Astrocyte (in vitro differentiated cells and primary cell): ENCODE results near the gene FNDC3B. TPM values are rescaled to one million over a fixed set of nuclear protein-coding genes. Genes with fewer than 3 reads are reported as not detected.

ENCODE experiments used
- DNase-seq: peaks from one replicate; pipeline ENCODE4 v3.0.0-alpha.2; 2010; ENCODE audit warnings: low read depth
- FAIRE-seq: peaks from 2 replicates; lab custom pipeline; 2011; peaks lifted over from hg19 to GRCh38; lab: Jason Lieb, UNC
- H2AFZ ChIP-seq: 2 replicates; pipeline ENCODE4 v1.6.0; 2012; ENCODE audit warnings: low read depth, low read length, inconsistent platforms
- H3K27ac ChIP-seq: 2 replicates; pipeline ENCODE4 v1.5.1; 2011; ENCODE audit warnings: low read depth, low read length, inconsistent platforms
- H3K27me3 ChIP-seq: 2 replicates; pipeline ENCODE4 v1.6.0; 2011; ENCODE audit warnings: low read length, inconsistent platforms; ENCODE audit not compliant: insufficient read depth
- H3K36me3 ChIP-seq: 2 replicates; pipeline ENCODE4 v1.5.1; 2011; ENCODE audit warnings: low read length, inconsistent platforms; ENCODE audit not compliant: insufficient read depth
- H3K4me1 ChIP-seq: 2 replicates; pipeline ENCODE4 v1.5.1; 2011; ENCODE audit warnings: low read length, inconsistent platforms; ENCODE audit not compliant: insufficient read depth
- H3K4me2 ChIP-seq: 2 replicates; pipeline ENCODE4 v1.6.0; 2012; ENCODE audit warnings: low read length, inconsistent platforms
- H3K4me3 ChIP-seq: 2 replicates; pipeline ENCODE4 v1.5.1; 2011; ENCODE audit warnings: low read depth, mild to moderate bottlenecking, low read length, inconsistent platforms; ENCODE audit not compliant: insufficient read depth
- H3K79me2 ChIP-seq: 2 replicates; pipeline ENCODE4 v1.6.0; 2012; ENCODE audit warnings: mild to moderate bottlenecking, low read length, inconsistent platforms; ENCODE audit not compliant: insufficient read depth
- H3K9ac ChIP-seq: 2 replicates; pipeline ENCODE4 v1.6.0; 2012; ENCODE audit warnings: mild to moderate bottlenecking, low read length, inconsistent platforms
- H3K9me3 ChIP-seq: 2 replicates; pipeline ENCODE4 v1.5.1; 2012; ENCODE audit warnings: low read depth, mild to moderate bottlenecking, low read length, inconsistent platforms; ENCODE audit not compliant: insufficient read depth
- H4K20me1 ChIP-seq: 2 replicates; pipeline ENCODE4 v1.6.0; 2012; ENCODE audit warnings: low read length, inconsistent platforms; ENCODE audit not compliant: insufficient read depth
- H3K27ac Mint-ChIP-seq: one replicate; pipeline ENCODE4 v1.8.0; 2021; ENCODE audit warnings: mild to moderate bottlenecking, mixed read lengths; ENCODE audit not compliant: unreplicated experiment
- H3K27me3 Mint-ChIP-seq: one replicate; pipeline ENCODE4 v1.8.0; 2021; ENCODE audit warnings: low read depth, mixed read lengths; ENCODE audit not compliant: unreplicated experiment
- H3K36me3 Mint-ChIP-seq: one replicate; pipeline ENCODE4 v1.8.0; 2021; ENCODE audit warnings: low read depth, mixed read lengths; ENCODE audit not compliant: unreplicated experiment
- H3K4me1 Mint-ChIP-seq: one replicate; pipeline ENCODE4 v1.8.0; 2021; ENCODE audit warnings: low read depth, mixed read lengths; ENCODE audit not compliant: unreplicated experiment
- H3K4me3 Mint-ChIP-seq: one replicate; pipeline ENCODE4 v1.8.0; 2021; ENCODE audit warnings: mild to moderate bottlenecking, moderate library complexity, mixed read lengths; ENCODE audit not compliant: unreplicated experiment
- H3K9me3 Mint-ChIP-seq: one replicate; pipeline ENCODE4 v1.8.0; 2021; ENCODE audit warnings: mild to moderate bottlenecking, mixed read lengths; ENCODE audit not compliant: unreplicated experiment
- EZH2 ChIP-seq: IDR thresholded peaks from 2 replicates; pipeline ENCODE4 v1.6.1; 2012; ENCODE audit warnings: mild to moderate bottlenecking, low read length, inconsistent platforms; ENCODE audit not compliant: insufficient read depth
- total RNA-seq: library from RNA; stranded (reverse); gene quantifications from 2 replicates; pipeline ENCODE4 v1.2.1, GENCODE V29; 2021
- TF ChIP-seq, protein P1 (sequence below): IDR thresholded peaks from 2 replicates; pipeline ENCODE4 v1.5.1; 2011; ENCODE audit warnings: low read depth, mild to moderate bottlenecking, inconsistent platforms, low read length, moderate library complexity; ENCODE audit not compliant: insufficient read depth

The FNDC3B gene
- total RNA-seq, 1 donor from 2014 or later, result 327 TPM

DNA sequence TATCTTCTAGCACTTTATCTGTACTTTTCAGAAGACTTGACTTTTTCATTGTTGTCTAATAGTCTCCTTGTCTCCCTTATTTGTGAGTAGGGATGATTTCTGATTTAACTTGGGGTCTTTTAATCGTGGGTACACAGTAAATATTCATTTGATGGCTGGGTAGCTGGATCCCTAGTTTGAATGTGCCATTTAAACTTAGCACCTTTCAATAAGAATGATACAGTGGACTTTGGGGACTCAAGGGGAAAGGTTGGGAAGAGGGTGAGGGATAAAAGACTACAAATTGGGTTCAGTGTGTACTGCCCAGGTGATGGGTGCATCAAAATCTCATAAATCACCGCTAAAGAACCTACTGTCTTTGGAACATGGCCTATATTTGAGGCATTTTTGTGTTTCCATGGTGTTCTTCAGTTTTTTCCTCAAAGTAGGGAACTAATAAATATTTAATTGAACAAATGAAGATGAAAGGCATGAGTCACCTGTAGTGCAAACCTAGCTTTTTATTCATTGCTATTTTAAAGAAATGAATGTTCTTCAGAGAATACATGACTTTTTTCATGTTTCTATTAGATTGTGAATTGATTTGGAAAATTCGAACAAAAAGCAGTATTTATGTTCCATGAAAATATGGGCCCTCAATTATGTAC is 12.1 kb downstream of the FNDC3B start:
- no peak overlapping the region for H2AFZ ChIP-seq
- peaks cover 98% of the 10 kb centered on the region for H3K79me2 ChIP-seq
- FAIRE-seq (no peak), DNase-seq (no peak)
- peaks cover 3% of the 10 kb centered on the region for H3K4me1 ChIP-seq
- Mint-ChIP-seq H3K4me1 (peaks cover 50% of the 10 kb centered on the region), H3K27ac (no peak overlapping the region), H3K9me3 (no peaks in the 10 kb centered on the region), H3K27me3 (no peaks in the 10 kb centered on the region), H3K36me3 (peaks cover 27% of the 10 kb centered on the region), H3K4me3 (no peak overlapping the region)
- no peak overlapping the region for H3K4me3 ChIP-seq
- no peaks in the 10 kb centered on the region for H3K27me3 ChIP-seq
- peaks cover 96% of the 10 kb centered on the region for H4K20me1 ChIP-seq
- no peak overlapping the region for H3K9ac ChIP-seq
- no peak overlapping the region for H3K27ac ChIP-seq
- peaks cover 21% of the 10 kb centered on the region for H3K36me3 ChIP-seq
- no peak overlapping the region for H3K4me2 ChIP-seq
- TF ChIP-seq, protein P1, sequence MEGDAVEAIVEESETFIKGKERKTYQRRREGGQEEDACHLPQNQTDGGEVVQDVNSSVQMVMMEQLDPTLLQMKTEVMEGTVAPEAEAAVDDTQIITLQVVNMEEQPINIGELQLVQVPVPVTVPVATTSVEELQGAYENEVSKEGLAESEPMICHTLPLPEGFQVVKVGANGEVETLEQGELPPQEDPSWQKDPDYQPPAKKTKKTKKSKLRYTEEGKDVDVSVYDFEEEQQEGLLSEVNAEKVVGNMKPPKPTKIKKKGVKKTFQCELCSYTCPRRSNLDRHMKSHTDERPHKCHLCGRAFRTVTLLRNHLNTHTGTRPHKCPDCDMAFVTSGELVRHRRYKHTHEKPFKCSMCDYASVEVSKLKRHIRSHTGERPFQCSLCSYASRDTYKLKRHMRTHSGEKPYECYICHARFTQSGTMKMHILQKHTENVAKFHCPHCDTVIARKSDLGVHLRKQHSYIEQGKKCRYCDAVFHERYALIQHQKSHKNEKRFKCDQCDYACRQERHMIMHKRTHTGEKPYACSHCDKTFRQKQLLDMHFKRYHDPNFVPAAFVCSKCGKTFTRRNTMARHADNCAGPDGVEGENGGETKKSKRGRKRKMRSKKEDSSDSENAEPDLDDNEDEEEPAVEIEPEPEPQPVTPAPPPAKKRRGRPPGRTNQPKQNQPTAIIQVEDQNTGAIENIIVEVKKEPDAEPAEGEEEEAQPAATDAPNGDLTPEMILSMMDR, result no peak
- no peak for TF ChIP-seq EZH2
- H3K9me3 ChIP-seq, result no peaks in the 10 kb centered on the region

DNA sequence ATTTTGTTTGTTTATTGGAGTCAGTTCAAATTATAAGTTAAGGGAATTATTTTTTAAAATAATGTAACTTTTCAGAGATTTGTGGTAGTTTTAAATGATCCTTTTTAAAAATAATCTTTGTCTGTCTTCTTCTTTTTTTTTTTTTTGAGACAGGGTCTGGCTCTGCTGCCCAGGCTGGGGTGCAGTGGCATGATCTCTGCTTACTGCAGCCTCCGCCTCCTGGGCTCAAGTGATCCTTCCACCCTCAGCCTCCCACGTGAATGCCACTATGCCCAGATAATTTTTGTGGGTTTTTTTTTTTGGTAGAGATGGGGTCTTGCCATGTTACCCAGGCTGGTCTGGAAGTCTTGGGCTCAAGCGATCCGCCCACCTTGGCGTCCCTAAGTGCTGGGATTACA is 12.6 kb downstream of the FNDC3B start:
- H3K9ac ChIP-seq, result no peak overlapping the region
- H3K4me3 ChIP-seq, result no peak overlapping the region
- no peak for FAIRE-seq
- H3K4me1 ChIP-seq, result peaks cover 6% of the 10 kb centered on the region
- no peak overlapping the region for H3K27ac Mint-ChIP-seq
- no peak overlapping the region for H3K4me2 ChIP-seq
- no peak overlapping the region for H2AFZ ChIP-seq
- TF ChIP-seq EZH2, result no peak
- TF ChIP-seq, protein P1, result no peak
- no peaks in the 10 kb centered on the region for H3K9me3 ChIP-seq
- H3K36me3 ChIP-seq, result peaks cover 21% of the 10 kb centered on the region
- no peak overlapping the region for H3K4me3 Mint-ChIP-seq
- H3K27me3 ChIP-seq, result no peaks in the 10 kb centered on the region
- peaks cover 96% of the 10 kb centered on the region for H4K20me1 ChIP-seq
- peaks cover 98% of the 10 kb centered on the region for H3K79me2 ChIP-seq
- H3K27ac ChIP-seq, result no peak overlapping the region
- no peaks in the 10 kb centered on the region for H3K9me3 Mint-ChIP-seq
- no peaks in the 10 kb centered on the region for H3K27me3 Mint-ChIP-seq
- DNase-seq, result no peak
- H3K36me3 Mint-ChIP-seq, result peaks cover 27% of the 10 kb centered on the region
- peaks cover 50% of the 10 kb centered on the region for H3K4me1 Mint-ChIP-seq

DNA sequence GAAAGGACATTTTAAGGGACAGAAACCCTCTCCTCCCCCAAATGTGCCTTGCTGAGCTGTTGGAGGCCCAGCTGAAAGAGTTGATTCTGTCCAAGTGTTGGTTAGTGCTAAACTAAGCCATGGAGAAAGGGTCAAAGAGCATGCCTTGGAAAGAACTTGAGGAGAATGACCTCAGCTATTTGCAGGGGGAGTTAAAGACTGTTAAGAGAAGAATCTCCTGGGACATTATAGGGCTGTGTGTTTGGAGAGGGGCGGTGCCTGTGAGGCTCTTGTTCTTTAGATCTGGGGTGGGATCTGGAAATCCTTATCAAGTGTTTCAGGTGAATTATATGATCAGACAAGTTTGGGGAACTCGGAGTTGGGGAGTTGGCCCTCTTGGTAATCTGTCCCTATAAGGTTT is 13.0 kb downstream of the FNDC3B start:
- Histone ChIP-seq H3K4me1 (peaks cover 6% of the 10 kb centered on the region), H3K36me3 (peaks cover 21% of the 10 kb centered on the region), H3K9ac (no peak overlapping the region), H3K4me3 (no peak overlapping the region), H2AFZ (no peak overlapping the region), H3K4me2 (no peak overlapping the region), H4K20me1 (peaks cover 96% of the 10 kb centered on the region), H3K79me2 (peaks cover 98% of the 10 kb centered on the region), H3K9me3 (no peaks in the 10 kb centered on the region), H3K27me3 (no peaks in the 10 kb centered on the region), H3K27ac (no peak overlapping the region)
- no peak for FAIRE-seq
- peak overlapping the region; percentile 16 for H3K27ac Mint-ChIP-seq
- H3K27me3 Mint-ChIP-seq, result no peaks in the 10 kb centered on the region
- peaks cover 27% of the 10 kb centered on the region for H3K36me3 Mint-ChIP-seq
- no peak for DNase-seq
- H3K9me3 Mint-ChIP-seq, result no peaks in the 10 kb centered on the region
- H3K4me1 Mint-ChIP-seq, result peaks cover 54% of the 10 kb centered on the region
- TF ChIP-seq EZH2, result no peak
- TF ChIP-seq, protein P1, result no peak
- H3K4me3 Mint-ChIP-seq, result no peak overlapping the region
